Measurements from ENCODE around the gene XYLB.

XYLB gene

DNA sequence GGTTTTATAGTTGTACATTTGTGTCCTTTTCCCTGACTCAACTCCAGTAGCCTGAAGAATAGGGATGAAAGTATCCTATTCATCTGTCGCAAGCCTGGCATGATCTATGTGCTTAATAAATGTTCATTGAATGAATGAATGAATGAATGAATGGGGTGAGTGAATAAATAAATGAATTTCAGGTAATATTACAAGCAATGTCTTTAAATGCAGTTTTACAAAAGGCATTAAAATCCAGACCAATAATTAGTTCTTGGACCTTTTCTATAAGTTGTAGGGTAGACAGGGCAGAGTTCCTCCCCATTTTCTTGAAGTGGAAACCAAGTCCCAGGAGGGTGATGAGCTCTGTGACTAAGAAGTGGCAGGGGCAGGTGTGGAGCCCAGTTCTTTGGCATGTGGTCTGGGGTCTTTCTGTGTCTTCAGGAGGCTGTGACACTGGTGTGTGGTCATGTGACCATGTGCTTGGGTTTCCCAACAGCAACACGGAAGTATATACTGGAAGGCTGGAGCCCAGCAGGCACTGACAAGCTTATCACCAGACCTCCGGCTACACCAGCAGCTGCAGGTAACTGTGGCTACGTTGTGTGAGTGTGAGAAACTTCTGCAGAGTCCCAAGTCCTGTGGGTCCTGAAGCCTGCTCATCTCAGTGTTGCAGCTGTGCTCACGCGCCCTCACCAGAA lies 18.3 kb downstream of the XYLB start:
- no peak for DNase-seq (ENCODE audit: low read depth in 2 of 2)

DNA sequence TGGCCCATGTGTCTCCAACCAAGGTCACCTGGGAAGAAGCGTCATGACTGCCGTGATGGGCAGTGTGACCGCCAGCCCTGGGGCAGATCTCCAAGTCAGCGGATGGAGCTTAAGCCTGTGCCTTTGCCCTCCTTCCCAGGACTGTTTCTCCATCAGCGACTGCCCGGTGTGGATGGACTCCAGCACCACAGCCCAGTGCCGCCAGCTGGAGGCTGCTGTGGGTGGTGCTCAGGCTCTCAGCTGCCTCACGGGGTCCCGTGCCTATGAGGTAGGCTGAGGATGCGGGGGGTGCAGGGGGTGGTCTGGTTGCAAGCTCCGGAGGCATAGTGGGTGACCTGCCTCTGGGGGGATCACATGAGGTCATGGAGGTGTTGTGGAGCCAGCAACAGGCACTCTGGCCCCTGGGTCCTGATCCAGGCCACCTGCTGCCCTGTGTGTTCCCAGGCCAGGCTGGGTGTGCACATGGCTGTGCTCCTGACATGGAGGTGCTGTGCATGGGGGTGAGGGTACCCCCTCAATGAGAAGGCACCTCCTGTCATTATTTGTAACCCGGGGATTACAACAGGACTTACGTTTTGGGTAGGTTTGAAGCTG lies 19.0 kb downstream of the XYLB start:
- no peak for DNase-seq (ENCODE audit: low read depth in 2 of 2)

DNA sequence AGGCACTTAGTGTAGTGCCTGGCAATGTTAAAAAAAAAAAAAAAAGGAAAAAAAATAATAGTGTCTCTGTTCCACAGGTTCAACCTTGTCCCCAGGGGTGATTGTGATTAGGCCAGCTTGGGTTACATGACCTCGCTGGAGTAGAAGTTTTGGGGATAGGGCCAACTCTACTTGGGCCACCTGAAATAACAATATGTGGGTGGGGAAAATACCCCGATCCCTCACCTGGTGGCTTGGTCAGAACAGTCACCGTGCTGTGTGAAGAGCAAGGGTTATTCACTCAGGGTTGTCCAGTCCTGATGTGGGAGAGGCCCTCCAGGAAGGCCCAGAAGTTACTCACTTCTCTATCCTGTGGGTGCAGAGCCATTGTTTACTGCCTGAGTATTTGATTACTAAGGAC lies 19.5 kb downstream of the XYLB start:
- no peak for DNase-seq (ENCODE audit: low read depth in 2 of 2)

DNA sequence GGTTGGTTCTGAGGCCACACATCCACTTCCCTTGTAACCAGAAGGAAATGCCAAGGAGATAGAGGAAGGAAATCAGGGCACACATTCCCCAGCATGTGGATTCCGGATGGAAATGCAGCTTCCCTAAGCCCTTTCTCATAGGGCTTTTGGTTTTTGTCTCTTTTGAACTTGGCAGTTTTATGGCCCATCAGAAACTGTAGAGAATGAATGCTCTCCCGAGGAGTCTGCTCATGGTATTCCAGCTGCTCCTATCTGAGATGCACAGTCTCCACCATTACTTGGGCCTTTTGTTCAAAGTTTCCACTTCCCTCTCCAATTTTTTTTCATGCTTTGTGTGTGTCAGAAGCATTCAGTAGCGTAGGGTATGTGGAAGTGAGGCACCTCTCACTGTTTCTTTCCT lies 21.2 kb downstream of the XYLB start:
- no peak for DNase-seq (ENCODE audit: low read depth in 2 of 2)

DNA sequence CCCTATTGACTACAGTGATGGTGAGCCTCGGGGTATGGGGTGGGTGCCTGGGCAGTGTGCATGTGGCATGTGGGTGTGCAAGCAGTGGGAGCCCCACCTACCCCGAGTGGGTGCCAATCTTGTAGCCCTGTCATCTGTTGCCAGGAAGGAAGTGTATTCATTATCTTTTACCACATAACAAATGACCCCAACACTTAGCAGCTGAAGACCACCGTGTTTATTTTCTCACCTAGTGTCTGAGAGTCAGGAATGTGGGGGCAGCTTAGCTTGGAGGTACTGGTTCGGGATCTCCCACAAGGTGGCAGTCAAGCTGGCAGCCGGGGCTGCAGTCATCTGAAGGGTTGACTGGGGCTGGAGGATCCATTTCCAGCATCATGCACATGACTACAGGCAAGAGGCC lies 21.7 kb downstream of the XYLB start:
- no peak for DNase-seq (ENCODE audit: low read depth in 2 of 2)

DNA sequence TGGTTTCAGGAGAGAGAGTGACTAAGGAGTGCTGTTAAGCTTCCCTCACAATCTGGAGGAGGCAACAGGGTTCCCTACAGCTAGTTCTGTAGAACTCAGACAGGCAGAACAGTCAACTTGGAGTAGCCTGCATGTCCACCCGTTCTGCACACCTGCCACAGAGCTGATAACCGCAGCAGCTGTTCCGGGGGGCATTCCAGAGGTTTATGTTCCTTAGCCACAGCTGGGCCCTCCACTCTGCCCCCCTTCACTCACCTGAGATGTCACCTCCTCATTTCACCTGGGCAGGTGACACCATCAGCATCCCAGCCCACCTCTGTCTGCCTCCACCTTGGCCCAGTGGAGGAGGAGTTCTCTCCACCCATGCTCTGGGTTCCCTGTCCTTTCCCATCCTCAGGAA lies 22.6 kb downstream of the XYLB start:
- DNase-seq (ENCODE audit: low read depth in 2 of 2), result no peak

DNA sequence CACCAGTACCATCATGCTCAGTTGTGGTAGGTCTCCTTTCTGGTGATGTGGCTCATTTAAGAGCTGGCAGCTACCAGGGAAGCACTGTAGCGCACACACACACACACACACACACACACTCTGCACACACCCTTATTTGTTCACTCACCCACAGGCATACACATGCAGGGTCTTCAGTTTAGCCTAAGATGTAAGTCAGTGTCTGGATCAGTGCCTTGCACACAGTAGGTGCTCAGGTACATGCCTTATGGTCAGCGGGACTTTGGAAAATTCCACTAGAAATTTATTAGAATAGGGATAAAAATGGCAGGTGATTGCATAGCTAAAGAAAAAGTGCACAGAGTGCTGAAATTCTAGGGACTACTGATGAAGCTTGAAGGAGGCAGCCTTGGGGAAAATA lies 23.6 kb downstream of the XYLB start:
- DNase-seq (ENCODE audit: low read depth in 2 of 2), result no peak

DNA sequence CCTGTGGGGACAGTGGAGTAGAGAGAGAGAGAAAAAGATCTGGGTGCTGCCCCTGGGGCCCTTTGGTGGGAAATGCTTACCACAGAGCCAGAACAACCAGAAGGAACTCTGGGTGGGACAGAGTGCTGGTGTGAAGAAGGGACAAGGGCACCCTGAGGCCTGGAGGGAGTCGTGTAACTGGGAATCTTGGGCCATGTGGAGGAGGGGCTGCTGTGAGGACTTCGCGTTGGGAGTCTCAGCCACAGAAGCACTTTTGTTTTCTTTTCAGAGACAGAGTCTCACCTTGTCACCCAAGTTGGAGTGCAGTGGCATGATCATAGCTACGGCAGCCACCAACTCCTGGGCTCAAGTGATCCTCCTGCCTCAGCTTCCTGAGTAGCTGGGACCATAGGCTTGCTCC lies 24.3 kb downstream of the XYLB start:
- no peak for DNase-seq (ENCODE audit: low read depth in 2 of 2)

DNA sequence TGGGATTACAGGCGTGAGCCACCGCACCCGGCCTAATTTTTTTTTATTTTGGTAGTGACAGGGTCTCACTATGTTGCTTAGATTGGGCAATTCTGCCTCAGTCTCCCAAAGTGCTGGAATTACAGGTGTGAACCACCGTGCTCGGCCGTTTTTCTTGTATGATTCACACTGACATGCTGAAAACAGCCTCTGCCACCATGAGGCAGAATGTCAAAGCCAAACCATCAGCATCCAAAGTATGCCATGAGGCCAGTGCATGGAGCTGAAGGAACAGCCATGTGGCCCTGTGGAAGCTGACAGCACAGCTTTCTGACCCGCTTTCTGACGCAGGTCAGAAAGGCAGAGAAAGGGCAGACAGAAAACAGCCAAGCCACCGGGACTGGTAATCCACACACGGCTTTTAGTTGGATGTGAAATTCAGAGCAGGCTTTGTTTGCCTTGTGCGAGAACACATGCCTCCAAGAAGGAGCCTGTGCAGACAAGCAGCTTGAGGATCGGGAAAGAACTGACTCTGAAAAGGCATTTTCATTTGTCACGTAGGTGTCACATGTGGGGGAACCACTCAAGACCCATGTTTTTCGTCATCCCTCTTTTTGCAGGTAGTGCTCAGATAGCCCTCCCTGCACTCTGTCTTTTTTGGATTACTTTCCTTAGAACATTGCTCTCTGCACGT lies 25.1 kb downstream of the XYLB start:
- DNase-seq (ENCODE audit: low read depth in 2 of 2), result no peak

DNA sequence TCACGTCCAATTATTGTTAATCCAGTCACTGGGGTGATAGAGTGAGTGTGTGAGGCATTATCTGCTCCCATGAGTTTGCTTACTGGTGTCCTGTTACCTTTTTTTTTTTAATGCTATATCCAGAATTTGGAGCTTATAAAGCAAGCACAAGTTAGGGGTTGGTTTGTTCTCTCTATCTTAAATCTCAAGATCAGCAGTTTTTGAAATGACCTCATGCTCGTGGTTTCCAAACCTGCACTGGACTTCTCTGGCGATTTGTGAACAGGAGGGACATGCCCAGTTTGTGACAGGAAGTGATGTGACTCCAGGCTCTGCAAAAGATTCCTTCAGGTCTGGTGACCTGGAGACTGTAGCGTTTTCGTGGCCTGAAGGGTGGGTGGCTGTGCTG lies 25.6 kb downstream of the XYLB start:
- no peak for DNase-seq (ENCODE audit: low read depth in 2 of 2)

DNA sequence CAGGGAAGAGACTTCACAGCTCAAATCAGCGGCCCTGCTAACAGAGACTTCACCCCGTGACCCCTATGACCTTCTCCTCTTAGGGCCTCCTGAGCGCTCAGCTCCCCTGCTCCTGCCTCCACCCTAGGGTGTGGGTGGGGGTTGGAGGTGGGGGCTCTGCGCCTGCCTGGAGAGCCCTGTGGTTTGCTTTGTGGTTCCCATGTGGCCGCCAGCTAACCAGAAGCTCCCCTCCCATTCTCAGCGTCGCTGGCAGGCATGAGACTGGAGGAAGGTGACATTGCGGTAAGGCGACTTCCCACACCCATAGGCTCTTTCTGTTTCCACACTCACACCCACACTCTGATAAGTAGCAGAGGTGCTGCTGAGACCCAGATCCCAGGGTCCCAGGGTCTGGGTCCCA lies 27.6 kb downstream of the XYLB start:
- no peak for DNase-seq (ENCODE audit: low read depth in 2 of 2)

DNA sequence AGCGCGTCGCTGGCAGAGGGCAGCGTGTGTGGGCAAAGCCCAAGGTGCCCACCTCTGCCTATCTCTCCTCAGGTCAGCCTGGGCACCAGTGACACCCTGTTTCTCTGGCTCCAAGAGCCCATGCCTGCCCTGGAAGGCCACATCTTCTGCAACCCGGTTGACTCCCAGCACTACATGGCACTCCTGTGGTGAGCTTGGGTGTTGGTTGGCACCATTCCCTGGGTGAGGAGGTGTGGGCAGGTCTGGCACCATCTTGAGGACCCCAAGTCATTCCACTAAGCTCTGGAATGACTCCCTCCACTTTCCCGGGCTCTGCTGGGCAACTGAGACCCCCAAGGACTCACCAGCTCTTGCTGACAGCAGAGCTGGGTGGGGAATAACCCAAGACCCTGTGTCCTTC lies 28.5 kb downstream of the XYLB start:
- no peak for DNase-seq (ENCODE audit: low read depth in 2 of 2)

DNA sequence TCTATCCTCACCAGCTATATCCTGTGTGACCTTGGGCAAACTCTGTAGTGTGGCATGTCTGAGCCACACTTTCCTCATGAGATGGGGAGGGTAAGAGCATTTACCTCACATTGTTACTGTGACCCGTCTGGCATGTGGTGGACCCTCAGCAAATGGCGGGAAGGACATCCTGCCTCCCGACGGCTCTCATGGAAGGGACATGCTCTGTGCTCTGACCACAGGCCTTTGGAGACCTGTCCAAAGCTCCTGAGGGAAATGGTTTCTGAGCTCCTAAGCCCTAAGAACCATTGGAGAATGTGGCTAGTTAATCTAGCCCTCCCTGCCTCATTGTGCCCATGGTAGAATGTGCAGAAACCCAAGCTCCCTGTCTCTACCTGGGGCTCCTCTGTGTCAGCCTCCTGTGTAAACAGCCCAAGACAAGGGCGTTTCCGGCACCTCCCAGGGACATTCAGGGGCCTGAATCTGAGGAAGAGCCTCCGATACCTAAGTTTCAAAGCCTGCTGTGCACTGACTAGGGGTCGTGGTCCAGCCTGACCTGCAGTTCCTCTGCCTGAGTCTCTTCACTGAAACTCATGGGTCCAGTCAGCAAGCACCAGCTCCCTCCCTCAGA lies 29.0 kb downstream of the XYLB start:
- no peak for DNase-seq (ENCODE audit: low read depth in 2 of 2)

DNA sequence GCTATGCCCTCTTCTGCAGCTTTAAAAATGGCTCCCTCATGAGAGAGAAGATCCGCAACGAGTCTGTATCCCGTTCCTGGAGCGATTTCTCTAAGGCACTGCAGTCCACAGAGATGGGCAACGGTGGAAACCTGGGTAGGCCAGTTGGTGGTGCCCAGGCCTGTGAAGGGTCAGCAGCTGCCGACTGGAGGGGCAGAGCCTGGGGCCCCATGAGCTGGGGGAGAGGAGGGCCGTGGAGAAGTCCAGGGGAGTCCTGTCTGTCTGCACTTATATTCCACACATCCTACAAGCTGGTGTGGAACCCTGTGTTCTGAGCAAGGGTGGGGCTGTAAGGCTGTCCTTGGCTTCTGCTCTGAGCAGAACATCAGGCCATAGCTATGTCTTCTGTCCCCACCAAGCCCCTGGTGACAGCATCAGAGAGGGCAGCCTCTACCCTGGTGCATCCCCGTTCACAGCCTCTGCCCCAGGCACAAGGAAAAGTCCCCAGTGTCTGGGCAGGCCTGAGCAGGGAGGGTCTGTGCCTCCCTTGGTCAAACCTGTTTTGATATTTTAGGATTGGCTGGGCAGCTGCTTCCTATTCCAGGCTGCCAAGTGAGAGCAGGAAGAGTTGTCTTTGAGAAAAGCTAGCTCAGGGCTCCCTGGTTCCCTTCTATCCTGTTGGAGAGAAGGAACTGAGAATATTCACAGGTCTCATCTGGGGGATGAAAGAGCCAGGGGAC lies 29.7 kb downstream of the XYLB start:
- no peak for DNase-seq (ENCODE audit: low read depth in 2 of 2)

DNA sequence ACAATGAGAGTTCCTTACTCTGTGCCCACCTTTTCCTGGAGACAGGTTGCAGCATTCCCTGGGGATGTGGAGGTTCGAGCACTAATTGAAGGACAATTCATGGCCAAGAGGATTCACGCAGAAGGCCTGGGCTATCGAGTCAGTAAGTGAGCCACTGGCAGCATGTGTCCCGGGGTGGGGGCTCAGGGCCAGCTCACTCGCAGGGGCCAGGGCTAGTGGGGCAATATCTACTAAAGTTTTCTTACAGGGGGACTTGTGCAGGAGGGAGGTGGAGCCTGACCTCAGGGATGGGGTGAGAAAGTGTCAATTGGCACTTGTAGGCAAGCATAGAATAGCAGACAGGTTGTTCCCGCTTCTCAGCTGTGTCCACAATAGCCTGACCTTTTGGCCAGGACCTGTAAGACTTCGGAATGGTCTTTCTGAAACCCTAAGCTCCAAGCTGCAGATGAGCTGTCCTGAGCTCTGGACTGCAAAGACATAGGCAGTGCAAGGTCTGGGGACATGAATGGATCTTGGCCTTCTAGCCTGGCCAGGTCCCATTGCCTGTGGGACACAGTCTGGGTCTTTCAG lies 32.7 kb downstream of the XYLB start:
- no peak for DNase-seq (ENCODE audit: low read depth in 2 of 2)

DNA sequence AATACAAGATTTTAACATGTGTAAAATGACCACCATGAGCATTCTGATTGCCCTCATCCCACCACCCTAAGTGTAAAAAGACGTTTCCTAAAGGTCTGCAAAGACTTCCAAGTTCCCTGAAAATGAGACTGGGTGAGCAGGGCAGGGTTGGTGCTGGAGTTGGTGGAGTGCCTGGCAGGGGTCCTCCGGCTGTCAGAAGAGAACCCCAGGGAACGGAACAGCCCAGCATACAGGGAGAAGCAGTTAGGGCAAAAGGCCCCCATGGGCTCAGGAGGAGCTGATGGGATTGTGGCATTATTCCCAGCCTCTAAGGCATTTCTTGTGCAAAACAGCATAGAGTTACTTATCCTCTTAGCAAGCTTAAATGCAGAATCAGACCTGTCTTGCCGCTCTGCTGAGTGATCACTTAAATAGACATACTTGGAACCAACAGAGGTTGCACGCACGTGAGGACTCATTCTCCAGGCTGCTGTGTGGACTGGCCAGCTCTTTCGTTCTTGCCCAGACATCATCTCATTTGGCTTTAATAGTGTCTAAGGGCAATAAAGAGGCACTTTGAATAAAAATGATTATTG lies 36.0 kb downstream of the XYLB start:
- DNase-seq (ENCODE audit: low read depth in 2 of 2), result no peak

DNA sequence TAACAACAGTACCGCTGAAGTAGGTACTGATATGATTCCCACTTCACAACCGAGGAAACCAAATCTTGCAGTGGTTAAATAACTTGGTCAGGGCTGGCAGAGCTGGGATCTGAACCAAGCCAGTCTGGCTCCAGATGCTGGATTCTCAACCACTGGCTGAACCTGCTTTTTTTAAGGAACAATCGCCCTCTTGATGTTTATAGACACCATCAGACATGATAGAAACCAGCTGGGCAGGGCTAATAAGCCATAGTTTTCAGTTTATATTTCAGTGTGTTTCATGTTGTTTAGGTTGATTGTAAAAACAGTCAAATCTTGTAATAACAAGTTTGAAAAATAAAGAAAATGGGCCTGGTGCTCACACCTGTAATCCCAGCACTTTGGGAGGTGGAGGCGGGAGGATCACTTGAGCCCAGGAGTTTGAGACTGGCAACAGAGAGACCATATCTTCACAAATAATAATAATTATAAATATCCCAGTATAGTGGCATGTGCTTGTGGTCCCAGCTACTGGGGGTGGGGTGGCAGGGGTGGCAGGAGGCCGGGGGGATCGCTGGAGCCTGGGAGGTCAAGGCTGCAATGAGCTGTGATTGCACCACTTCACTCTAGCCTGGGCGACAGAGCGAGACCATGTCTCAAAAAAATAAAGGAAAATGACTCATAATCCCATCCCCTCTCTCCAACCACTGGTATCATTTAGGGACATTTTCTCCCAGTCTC lies 36.7 kb downstream of the XYLB start:
- DNase-seq (ENCODE audit: low read depth in 2 of 2), result no peak

DNA sequence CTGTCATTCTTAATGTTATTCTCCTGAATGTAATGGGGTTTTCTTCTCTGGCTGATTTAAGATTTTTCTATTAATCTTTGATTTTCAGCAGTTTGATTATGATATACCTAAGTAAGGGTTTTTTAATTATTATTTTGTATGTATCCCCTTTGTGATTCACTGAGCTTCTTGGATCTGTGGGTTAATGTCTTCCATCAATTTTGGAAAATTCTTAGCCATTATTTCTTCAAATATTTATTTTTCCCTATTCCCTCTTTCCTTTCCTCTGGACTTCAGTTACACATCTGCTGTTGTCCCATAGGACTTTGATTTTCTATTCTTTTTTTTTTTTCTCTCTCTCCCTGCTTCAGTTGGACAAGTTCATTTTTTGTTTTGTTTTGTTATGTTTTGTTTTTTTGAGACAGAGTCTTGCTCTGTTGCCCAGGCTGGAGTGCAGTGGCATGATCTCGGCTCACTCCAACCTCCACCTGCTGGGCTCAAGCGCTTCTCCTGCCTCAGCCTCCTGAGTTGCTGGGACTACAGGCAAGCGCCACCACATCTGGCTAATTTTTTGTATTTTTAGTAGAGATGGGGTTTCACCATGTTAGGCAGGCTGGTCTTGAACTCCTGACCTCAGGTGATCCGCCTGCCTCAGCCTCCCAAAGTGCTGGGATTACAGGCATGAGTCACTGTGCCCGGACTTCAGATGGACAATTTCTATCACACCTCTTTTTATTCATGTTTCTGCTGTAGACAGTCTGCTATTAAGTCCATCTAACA lies 40.6 kb downstream of the XYLB start:
- no peak for DNase-seq (ENCODE audit: low read depth in 2 of 2)

DNA sequence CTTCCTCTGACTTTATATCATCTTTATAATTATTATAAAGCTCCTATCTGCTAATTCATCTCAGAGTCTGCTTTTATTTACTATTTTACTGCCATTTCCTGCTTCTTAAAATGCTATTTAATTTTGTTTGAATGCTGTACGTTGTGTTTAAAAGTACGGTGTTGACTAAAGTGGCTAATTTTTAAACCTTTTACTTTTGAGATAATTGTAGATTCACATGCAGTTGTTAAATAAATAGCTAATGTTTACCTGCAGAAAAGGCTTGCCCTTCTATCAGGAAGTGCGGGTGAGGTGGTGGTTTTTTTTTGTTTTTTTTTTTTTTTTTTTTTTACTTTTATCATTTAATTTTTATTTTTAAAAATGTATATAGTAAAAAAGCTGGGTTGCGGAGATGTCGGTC lies 41.3 kb downstream of the XYLB start:
- no peak for DNase-seq (ENCODE audit: low read depth in 2 of 2)

DNA sequence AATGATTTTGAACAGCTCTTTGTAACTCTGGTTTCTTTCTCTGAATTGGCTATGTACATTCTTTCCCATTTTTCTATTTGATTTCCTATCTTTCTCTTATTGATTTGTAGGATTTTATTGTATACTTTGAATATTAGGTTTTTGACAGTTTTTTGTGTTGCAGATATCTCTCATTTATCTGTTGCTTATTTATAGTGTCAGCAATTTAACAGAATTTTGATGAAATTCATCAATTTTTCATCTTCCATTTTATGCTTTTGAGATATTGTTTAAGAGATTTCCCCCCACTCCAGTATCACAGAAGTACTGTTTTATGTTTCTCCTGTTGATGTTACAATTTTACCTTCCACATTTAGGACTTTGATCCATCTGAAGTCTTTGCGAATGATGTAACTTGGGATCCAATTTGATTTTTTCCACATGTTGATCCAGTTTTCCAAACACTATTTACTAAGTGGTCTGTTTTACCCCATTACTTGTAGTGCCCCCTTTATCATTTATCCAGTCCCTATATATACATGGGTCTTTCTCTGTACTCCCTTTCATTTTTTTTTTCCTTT lies 46.1 kb downstream of the XYLB start:
- DNase-seq (ENCODE audit: low read depth in 2 of 2), result no peak

Data from stimulated activated CD4-positive, alpha-beta T cell treated with anti-CD3 and anti-CD28 coated beads, Interleukin-1b, Interleukin-23, amount 100 ng/mL, for 1 hour (primary cell).